Limb (tissue), 2 donors: Measurements from ENCODE around the gene TSPAN9.
A peak's percentile ranks its signal among the peaks of the same experiment; 100 is the strongest.

Source experiments
- DNase-seq, 2 donors: peaks; one replicate each; pipeline ENCODE4 v3.0.0-alpha.2; 2016; ENCODE audit errors: extremely low spot score in 2 of 2

The TSPAN9 gene

GRCh38 chr12:3204730-3205531 lies 127.8 kb downstream of the TSPAN9 start:
- DNase-seq: no peak

- no peak for DNase-seq
These were observed 128.8 kb downstream of the TSPAN9 start for GRCh38 chr12:3205742-3206519.

GRCh38 chr12:3206536-3207072 lies 129.4 kb downstream of the TSPAN9 start:
- no peak for DNase-seq

- DNase-seq: no peak
These were observed 130.0 kb downstream of the TSPAN9 start for GRCh38 chr12:3207175-3207574.

- DNase-seq: no peak
These were observed 130.7 kb downstream of the TSPAN9 start for GRCh38 chr12:3207858-3208257.

- DNase-seq: no peak
These were observed 136.0 kb downstream of the TSPAN9 start for GRCh38 chr12:3213188-3213587.

GRCh38 chr12:3213768-3214167 lies 136.6 kb downstream of the TSPAN9 start:
- no peak for DNase-seq

GRCh38 chr12:3214526-3215365 lies 137.6 kb downstream of the TSPAN9 start:
- no peak for DNase-seq

- no peak for DNase-seq
These were observed 138.3 kb downstream of the TSPAN9 start for GRCh38 chr12:3215410-3215975.

GRCh38 chr12:3216097-3216496 lies 138.9 kb downstream of the TSPAN9 start:
- no peak for DNase-seq

- no peak for DNase-seq
These were observed 139.8 kb downstream of the TSPAN9 start for GRCh38 chr12:3216726-3217682.

GRCh38 chr12:3217683-3218079 lies 140.5 kb downstream of the TSPAN9 start:
- no peak for DNase-seq

GRCh38 chr12:3218228-3219171 lies 141.3 kb downstream of the TSPAN9 start:
- DNase-seq: peak in 1 of 2 donors; percentile 68

- no peak for DNase-seq
These were observed 142.1 kb downstream of the TSPAN9 start for GRCh38 chr12:3219233-3219632.

GRCh38 chr12:3220382-3221321 lies 143.5 kb downstream of the TSPAN9 start:
- DNase-seq: no peak

- DNase-seq: no peak
These were observed 145.1 kb downstream of the TSPAN9 start for GRCh38 chr12:3222306-3222705.

GRCh38 chr12:3222979-3223378 lies 145.8 kb downstream of the TSPAN9 start:
- DNase-seq: no peak
